ENCODE data around the gene INO80E. TPM values are rescaled to one million over a fixed set of nuclear protein-coding genes. Genes with fewer than 3 reads are reported as not detected.

The INO80E gene
- polyA plus RNA-seq, 1 experiment = 35.6 TPM

GRCh38 chr16:30028438-30029076, 32.5 kb downstream of the INO80E start:
- no peak for TF ChIP-seq CTCF (IDR thresholded peaks at IDR 0.05; ENCODE audit: insufficient read depth, low read depth, low read length)
- H3K27me3 ChIP-seq (ENCODE audit: control insufficient read depth, insufficient read depth, low read length) = peaks cover 34% of the 10 kb centered on the region
- POLR2A ChIA-PET = no interaction called here
- H3K36me3 ChIP-seq (ENCODE audit: control insufficient read depth, insufficient read depth, low read length) = no peaks in the 10 kb centered on the region
- CTCF ChIA-PET = interaction anchor here (0.6 to 1.1 kb wide), 2 partner anchors 11 to 224 kb away, joined by 3 to 4 read pairs; no protein-coding TSS in a partner anchor
- DNase-seq (ENCODE audit: low read depth) = no peak
- H3K4me3 ChIP-seq (ENCODE audit: low read depth, low read length) = no peak overlapping the region

GRCh38 chr16:30030011-30030685, 34.1 kb downstream of the INO80E start:
- no peak for DNase-seq (ENCODE audit: low read depth)
- Histone ChIP-seq H3K4me3 (ENCODE audit: low read depth, low read length) (no peak overlapping the region), H3K36me3 (ENCODE audit: control insufficient read depth, insufficient read depth, low read length) (no peaks in the 10 kb centered on the region), H3K27me3 (ENCODE audit: control insufficient read depth, insufficient read depth, low read length) (peaks cover 32% of the 10 kb centered on the region)
- ChIA-PET CTCF (interaction anchor here (1.4 to 6.0 kb wide), 3 partner anchors 13 to 29 kb away, joined by 4 to 46 read pairs (median 29); a partner anchor contains a TSS), POLR2A (no interaction called here)
- TF ChIP-seq CTCF (IDR thresholded peaks at IDR 0.05; ENCODE audit: insufficient read depth, low read depth, low read length) = no peak

GRCh38 chr16:30030841-30031413, 34.9 kb downstream of the INO80E start, which contains the start of gene TLCD3B:
Gene TLCD3B, minus strand, starts transcription at chr16:30031271. Its CDS starts 744 bp downstream, at chr16:30030527.
- CTCF ChIA-PET = interaction anchor here (1.1 to 6.0 kb wide), 12 partner anchors 8 to 331 kb away, joined by 3 to 46 read pairs (median 7); partner anchors contain the start of gene C16orf92

GRCh38 chr16:30031477-30031918, 35.5 kb downstream of the INO80E start:
- Histone ChIP-seq H3K27me3 (ENCODE audit: control insufficient read depth, insufficient read depth, low read length) (peaks cover 30% of the 10 kb centered on the region), H3K4me3 (ENCODE audit: low read depth, low read length) (no peak overlapping the region), H3K36me3 (ENCODE audit: control insufficient read depth, insufficient read depth, low read length) (no peaks in the 10 kb centered on the region)
- no peak for TF ChIP-seq CTCF (IDR thresholded peaks at IDR 0.05; ENCODE audit: insufficient read depth, low read depth, low read length)
- CTCF ChIA-PET = interaction anchor here (0.6 to 6.0 kb wide), 18 partner anchors 8 to 331 kb away, joined by 3 to 46 read pairs (median 4); partner anchors contain the start of genes C16orf92 and KIF22
- no peak for DNase-seq (ENCODE audit: low read depth)
- POLR2A ChIA-PET = no interaction called here

More at GRCh38 chr16:30030841-30031413, 34.9 kb downstream of the INO80E start, which contains the start of gene TLCD3B:
- H3K27me3 ChIP-seq (ENCODE audit: control insufficient read depth, insufficient read depth, low read length) = peaks cover 30% of the 10 kb centered on the region
- POLR2A ChIA-PET = no interaction called here
- peak within 1 kb of the TSS; percentile 6 for H3K4me3 ChIP-seq (ENCODE audit: low read depth, low read length)
- TF ChIP-seq CTCF (IDR thresholded peaks at IDR 0.05; ENCODE audit: insufficient read depth, low read depth, low read length) = no peak
- DNase-seq (ENCODE audit: low read depth) = no peak
- H3K36me3 ChIP-seq (ENCODE audit: control insufficient read depth, insufficient read depth, low read length) = no peaks in the 10 kb centered on the region
